22Rv1 (cell line): ENCODE measurements around the gene KSR2.

Experiments
- ZFX ChIP-seq: fragments of 450-650 bp; IDR thresholded peaks from 2 replicates; pipeline ENCODE4 v1.6.1; 2017; ENCODE audit warnings: antibody characterized with exemption, borderline replicate concordance
- TF ChIP-seq, protein P1 (sequence below): fragments of 450-650 bp; IDR thresholded peaks from 2 replicates; pipeline ENCODE4 v1.5.1; 2017; ENCODE audit warnings: mild to moderate bottlenecking

DNA sequence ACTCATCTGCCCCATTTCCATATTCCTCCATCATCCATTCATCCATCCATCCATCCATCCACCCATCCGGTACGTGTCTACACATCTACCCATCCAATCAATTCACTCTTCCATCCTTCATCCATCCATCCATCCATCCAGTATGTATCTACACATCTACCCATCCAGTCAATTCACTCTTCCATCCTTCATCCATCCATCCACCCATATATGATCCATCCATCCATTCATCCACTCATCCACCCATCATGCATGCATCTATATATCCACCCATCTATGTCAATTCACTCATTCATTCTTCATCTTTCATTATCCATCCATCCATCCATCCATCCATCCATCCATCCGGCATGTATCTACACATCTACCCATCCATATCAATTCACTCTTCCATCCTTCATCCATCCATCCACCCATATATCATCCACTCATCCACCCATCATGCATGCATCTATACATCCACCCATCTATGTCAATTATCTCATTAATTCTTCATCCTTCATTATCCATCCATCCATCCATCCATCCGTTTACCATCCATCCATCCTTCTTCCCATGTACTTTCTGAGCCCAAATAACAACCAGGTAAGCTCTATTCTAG lies 498.8 kb downstream of the KSR2 start:
- TF ChIP-seq, protein P1, sequence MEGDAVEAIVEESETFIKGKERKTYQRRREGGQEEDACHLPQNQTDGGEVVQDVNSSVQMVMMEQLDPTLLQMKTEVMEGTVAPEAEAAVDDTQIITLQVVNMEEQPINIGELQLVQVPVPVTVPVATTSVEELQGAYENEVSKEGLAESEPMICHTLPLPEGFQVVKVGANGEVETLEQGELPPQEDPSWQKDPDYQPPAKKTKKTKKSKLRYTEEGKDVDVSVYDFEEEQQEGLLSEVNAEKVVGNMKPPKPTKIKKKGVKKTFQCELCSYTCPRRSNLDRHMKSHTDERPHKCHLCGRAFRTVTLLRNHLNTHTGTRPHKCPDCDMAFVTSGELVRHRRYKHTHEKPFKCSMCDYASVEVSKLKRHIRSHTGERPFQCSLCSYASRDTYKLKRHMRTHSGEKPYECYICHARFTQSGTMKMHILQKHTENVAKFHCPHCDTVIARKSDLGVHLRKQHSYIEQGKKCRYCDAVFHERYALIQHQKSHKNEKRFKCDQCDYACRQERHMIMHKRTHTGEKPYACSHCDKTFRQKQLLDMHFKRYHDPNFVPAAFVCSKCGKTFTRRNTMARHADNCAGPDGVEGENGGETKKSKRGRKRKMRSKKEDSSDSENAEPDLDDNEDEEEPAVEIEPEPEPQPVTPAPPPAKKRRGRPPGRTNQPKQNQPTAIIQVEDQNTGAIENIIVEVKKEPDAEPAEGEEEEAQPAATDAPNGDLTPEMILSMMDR, result no peak
- TF ChIP-seq ZFX, result no peak
